ENCODE results near the gene PDE10A. TPM values are rescaled to one million over a fixed set of nuclear protein-coding genes. Genes with fewer than 3 reads are reported as not detected.

The PDE10A gene
- total and polyA plus RNA-seq, 9 donors, result 5.9 to 344 (median 88.7) TPM

- no peak for TF ChIP-seq POLR2A (IDR thresholded peaks at IDR 0.05)
- TF ChIP-seq CTCF (IDR thresholded peaks at IDR 0.05), result no peak
- TF ChIP-seq EP300 (IDR thresholded peaks at IDR 0.05), result no peak
- intact Hi-C loops (cut with DNase I), result no loop called here
Observed at GRCh38 chr6:165579151-165579550, 83.9 kb downstream of the PDE10A start.

GRCh38 chr6:165577556-165577955 lies 85.5 kb downstream of the PDE10A start:
- Histone ChIP-seq H3K27ac (no peak overlapping the region), H3K4me1 (ENCODE audit: insufficient read depth) (peaks cover 2% of the 10 kb centered on the region), H3K9me3 (no peaks in the 10 kb centered on the region), H3K4me3 (no peak overlapping the region), H3K36me3 (no peaks in the 10 kb centered on the region), H3K27me3 (no peaks in the 10 kb centered on the region)
- DNase-seq, result no peak
- intact Hi-C loops (cut with DNase I), result no loop called here
- TF ChIP-seq POLR2A (IDR thresholded peaks at IDR 0.05) (no peak), CTCF (IDR thresholded peaks at IDR 0.05) (no peak), EP300 (IDR thresholded peaks at IDR 0.05) (no peak)
- WGBS, 3 donors, result 88 to 90% (median 88%) methylated on average over 13 of the region's 13 CpGs

More at GRCh38 chr6:165579151-165579550, 83.9 kb downstream of the PDE10A start:
- H3K27me3 ChIP-seq, result no peaks in the 10 kb centered on the region
- no peak overlapping the region for H3K27ac ChIP-seq
- no peak for DNase-seq
- no peaks in the 10 kb centered on the region for H3K4me1 ChIP-seq (ENCODE audit: insufficient read depth)
- H3K9me3 ChIP-seq, result no peaks in the 10 kb centered on the region
- H3K4me3 ChIP-seq, result no peak overlapping the region
- no peaks in the 10 kb centered on the region for H3K36me3 ChIP-seq

GRCh38 chr6:165575158-165575549 lies 87.9 kb downstream of the PDE10A start:
- TF ChIP-seq CTCF (IDR thresholded peaks at IDR 0.05) (no peak), POLR2A (IDR thresholded peaks at IDR 0.05) (no peak), EP300 (IDR thresholded peaks at IDR 0.05) (no peak)
- 87 to 90% (median 87%) methylated on average over 3 of the region's 3 CpGs for WGBS, 3 donors

GRCh38 chr6:165574220-165575157 lies 88.6 kb downstream of the PDE10A start:
- WGBS, 3 donors, result 69 to 73% (median 70%) methylated on average over 6 of the region's 6 CpGs

More at GRCh38 chr6:165575158-165575549, 87.9 kb downstream of the PDE10A start:
- Histone ChIP-seq H3K27me3 (no peaks in the 10 kb centered on the region), H3K9me3 (no peaks in the 10 kb centered on the region), H3K4me1 (ENCODE audit: insufficient read depth) (peaks cover 2% of the 10 kb centered on the region), H3K36me3 (no peaks in the 10 kb centered on the region), H3K27ac (no peak overlapping the region), H3K4me3 (no peak overlapping the region)
- DNase-seq, result no peak
- intact Hi-C loops (cut with DNase I), result no loop called here

More at GRCh38 chr6:165574220-165575157, 88.6 kb downstream of the PDE10A start:
- TF ChIP-seq EP300 (IDR thresholded peaks at IDR 0.05) (no peak), POLR2A (IDR thresholded peaks at IDR 0.05) (no peak), CTCF (IDR thresholded peaks at IDR 0.05) (no peak)
- DNase-seq, result no peak
- peaks cover 2% of the 10 kb centered on the region for H3K4me1 ChIP-seq (ENCODE audit: insufficient read depth)
- no peak overlapping the region for H3K27ac ChIP-seq
- no peaks in the 10 kb centered on the region for H3K9me3 ChIP-seq
- H3K4me3 ChIP-seq, result no peak overlapping the region
- no peaks in the 10 kb centered on the region for H3K27me3 ChIP-seq
- H3K36me3 ChIP-seq, result no peaks in the 10 kb centered on the region
- intact Hi-C loops (cut with DNase I), result no loop called here

Data from ovary (tissue), 9 donors.